GM21786 (cell line): ENCODE results near the gene PBX1.
"Not testable (repeated sequence)": the region's sequence is repeated elsewhere in the genome, so short reads cannot be mapped to it uniquely, and the experiment has no call there.

Source experiments
- ATAC-seq: cut with Tn5 transposase; IDR thresholded peaks from one replicate; pipeline ENCODE4 v1.9.1; 2021; ENCODE audit not compliant: unreplicated experiment

Gene PBX1

DNA sequence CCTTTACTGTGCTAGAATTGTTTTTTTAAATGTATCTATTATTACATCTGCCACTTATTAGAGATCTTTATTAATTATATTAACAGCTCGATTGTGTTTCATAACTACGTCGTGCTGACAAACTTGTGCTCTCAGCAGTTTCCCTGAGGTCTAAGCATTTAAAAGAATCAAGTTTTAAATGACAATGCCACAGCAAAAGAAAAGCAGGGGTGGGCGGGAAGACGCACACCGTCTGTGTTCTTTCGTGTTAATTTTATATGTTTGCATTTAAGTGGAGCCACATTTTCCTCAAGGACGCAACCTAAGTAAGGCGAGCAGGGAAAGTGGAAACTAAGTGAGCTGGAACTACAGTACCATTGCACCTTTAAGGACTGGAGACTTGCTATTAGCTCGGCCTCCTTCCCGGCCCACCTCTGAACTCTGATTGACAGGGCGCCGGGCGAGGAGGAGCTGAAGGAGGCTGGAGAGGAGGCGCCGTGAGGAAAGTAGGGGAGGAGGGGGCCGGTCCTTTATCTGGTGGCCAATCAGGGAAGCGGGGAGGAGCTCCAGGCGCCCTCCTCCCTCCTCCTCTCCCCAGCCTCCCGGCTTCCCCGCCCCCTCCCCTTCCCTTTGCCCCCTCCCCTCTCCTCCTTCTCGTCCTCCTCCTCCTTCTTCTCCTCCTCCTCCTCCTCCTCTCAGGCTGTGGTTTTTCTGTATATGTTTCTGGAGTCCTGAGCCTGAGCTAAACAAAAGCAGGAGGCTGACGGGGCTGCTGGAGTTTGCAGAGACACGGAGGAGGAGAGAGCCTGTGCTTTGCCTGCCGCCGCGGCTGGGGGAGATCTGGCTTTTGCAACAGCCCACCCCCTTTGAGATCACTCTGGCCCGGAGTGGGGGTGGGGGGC is at the start of gene PBX1:
TSS of gene PBX1 (plus strand) at position 724 of the 881 bp plus-strand sequence.
- ATAC-seq, result peak; percentile 100

DNA sequence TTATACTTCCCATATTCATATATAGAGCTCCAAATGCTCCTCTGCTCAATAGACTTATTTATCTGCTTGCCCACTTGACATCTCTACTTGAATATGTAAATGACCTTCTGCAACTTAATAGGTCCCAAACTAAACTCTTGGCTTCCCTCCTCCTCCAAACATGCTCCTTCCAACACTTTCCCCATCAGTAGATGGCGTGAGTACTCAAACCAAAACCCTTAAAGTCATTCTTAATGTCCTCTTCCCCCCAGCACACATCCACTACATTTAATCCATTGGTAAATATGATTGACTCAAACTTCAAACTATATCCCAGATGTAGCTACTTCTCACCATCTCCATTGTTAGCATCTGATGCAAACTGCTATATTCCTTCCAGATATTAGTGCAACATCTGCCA is 48.5 kb upstream of the PBX1 start:
- no peak for ATAC-seq

DNA sequence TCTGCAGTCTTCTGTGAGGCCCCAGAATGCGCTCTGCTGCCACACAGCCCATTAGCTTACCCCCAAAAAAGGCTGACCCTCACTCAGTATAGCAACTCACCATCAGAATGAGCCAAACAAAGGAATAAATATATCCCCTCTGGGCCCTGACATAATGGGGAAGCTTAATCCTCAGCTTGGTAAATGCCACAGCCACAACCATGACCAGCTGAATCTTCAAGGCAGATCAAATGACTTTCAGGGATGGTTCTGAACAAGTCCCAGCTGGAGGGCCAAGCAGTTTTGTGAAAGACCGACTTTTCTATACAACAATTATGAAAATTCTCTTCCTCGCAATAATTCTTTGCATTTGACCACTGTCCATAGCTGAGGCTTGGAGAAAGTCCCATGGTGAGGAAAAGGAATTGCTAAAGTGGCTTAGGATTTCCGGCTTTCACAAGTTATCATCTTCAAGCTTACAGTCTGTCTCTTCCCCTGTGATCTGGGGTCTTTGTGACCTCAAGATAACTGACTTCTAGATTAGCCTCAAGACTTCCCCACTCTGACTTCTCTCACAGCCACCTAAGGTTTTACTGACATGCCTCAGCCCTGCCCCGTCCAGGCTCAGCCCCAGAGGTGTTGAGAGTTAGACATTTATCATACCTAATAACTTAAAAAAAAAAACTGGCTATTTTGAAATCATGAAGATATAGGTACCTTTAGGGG is 47.8 kb upstream of the PBX1 start:
- ATAC-seq, result no peak

DNA sequence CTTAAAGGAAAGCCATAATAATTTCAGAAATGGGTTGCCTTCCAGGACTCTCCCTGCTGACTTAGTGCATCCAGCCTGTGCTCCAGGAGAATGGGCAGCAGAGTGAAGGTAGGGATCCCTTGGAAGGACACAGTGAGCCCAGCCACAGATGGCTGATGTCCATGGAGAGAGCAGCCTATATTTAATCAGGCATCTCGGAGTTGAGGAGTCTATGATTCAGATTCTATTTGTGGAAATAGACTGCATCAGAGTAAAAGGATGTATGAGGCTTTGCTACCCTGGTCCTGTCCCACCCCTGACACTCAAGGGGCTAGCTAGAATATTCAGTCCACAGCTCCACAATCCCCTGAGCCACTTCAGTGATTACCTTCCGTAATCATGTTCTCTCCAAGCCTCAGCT is 43.8 kb upstream of the PBX1 start:
- no peak for ATAC-seq

DNA sequence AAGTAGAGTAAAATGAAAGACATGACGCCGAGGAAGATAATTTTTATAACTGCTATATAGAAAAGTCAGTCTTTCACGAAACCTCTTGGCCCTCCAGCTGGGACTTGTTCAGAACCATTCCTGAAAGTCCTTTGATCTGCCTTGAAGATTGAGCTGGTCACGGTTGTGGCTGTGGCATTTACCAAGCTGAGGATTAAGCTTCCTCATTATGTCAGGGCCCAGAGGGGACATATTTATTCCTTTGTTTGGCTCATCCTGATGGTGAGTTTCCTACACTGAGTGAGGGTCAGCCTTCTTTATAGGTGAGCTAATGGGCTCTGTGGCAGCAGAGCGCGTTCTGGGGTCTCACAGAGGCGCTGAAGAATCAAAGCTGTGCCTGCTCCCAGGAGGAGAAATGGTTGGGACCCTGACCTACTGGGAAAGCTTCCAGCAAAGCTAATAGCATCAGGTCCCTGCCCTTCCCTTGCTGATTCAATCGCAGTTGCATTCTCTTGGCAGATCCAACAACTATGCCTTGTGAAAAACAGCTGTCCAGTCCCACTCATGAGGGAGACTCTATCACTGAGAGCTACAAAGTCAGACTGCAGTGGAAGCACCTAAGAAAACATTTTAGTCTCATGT is 43.2 kb upstream of the PBX1 start:
- ATAC-seq, result no peak

DNA sequence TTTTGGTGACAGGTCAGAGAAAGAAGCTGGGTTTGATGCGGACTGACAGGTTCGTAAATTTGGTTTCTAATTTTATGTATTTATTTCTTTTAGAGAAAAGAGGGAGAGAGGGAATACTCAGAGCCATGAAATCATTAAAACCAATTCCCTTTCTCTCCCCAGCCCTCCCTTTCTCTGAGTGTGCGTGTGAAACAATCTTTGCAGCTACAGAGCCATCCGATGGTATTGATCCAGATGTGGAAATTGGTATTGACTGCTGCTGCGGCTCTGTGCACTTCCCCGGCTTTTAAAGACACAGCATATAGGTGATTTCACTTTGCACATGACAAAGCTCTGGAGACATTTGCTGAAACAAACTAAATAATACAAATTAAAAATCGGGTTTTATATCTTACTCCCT is 42.4 kb upstream of the PBX1 start:
- no peak for ATAC-seq

DNA sequence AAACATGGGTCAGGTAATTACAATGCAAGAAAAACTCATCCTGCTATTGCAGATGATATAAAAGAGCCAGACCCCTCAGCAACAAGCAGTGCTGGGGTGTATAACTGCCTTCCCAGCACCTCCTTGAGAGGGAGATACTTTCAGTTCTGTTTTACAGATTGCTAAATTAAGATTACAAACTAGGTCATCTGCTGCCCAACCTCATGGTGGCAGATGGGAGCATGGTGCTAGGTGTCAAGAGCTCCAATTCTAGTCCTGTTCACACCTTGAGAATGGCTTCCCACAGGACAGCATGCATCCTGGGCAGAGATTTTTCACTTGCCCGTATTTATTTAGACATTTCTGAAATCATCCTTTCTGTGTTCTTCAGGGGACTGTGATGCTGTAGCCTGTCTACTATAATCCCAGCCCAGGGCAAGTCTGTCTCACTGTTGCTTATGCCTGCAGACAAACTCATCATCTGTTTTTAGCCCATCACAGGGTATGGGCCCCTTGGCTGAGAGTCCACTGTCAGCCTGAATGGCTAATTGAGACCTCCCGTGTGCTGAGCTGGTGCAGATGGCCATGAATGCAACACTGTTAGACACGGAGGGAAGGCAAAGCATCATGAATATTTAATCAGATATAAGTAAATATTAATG is 40.2 kb upstream of the PBX1 start:
- no peak for ATAC-seq

DNA sequence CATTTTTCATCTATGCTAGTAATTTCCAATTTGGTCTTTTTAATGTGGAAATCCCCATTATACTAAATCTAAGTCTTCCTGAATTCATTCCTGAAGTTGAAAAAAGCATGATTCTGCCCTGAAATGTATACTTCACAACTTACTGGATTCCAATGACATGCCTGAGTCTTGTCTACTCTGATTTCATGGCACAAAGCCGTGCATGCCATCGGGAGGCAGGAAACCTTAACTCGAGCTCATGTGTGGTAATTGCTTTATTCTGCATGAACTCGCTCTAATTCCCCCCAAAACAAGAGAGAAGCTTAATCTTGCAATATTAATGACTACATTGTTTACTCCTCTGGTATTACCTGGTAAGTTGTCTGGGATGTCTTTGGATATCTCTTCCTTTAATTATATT is 39.6 kb upstream of the PBX1 start:
- ATAC-seq, result no peak

DNA sequence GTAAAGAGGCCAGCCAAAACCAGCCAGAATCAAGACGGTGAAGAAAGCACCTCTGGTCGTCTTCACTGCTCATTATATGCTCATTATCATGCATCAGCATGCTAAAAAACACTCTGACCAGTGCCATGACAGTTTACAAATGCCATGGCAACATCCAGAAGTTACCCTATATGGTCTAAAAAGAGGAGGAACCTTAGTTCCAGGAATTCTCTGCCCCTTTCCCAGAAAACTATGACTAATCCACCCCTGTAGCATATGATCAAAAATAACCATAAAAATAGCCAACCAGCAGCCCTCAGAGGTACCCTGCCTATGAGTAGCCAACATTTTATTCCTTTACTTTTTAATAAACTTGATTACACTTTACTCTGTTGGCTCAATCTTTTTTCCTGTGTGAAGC is 34.2 kb upstream of the PBX1 start:
- ATAC-seq, result no peak

DNA sequence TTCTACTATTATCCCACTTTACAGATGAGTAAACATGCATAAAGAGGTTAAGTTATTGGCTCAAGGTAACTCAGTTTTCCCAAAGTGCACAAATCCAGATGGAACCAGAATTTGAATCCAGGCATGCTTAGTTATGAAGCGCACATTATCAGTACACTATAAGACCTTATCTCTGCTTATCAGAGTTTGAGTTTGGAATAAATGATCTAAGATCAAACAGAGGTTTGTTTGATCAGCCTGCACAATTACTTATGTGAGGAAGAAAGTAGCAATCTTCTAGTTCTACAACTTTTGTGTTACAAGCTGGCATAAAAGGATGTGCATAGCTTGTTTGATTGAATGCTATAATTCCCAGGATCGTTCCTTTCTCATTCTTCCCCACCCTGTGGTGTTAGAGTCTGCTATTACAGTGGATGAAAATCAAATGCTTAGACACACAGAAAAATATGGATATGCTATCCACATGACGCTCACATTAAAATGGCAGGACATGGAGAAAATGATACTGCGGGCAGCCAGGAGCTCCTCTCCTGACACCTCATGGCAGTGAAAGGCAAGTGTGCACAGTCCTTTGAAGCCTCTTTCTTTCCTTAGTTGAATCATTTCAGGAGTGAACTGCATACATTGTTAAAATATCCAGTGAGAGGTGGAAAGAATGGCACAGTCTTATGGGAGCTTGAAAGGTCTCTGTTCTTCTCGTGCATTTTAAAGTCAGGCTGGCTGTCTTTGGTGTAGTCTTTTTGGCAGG is 23.9 kb upstream of the PBX1 start:
- ATAC-seq, result no peak

DNA sequence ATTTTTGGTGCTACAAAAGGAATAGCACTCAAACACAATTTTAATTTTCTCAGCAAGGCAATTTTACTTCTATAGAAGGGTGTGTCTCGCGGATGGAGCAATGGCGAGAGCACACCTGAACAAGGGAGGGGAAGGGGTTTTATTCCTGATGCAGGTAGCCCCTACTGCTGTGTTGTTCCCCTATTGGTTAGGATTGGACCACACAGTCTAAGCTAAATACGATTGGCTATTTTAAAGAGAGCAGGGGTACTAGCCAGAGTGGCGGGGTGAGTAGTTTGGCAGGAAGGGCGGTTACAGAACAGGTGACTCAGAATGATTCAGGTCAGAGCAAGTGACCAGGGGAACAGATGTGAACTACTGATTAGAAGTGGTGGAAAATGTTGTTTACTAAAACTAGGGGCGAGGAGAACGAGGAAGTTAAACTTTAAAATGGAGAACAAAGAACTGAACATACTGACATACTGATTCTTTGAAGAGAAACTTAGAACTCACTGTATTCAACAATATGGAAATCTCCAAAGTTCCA is 6.5 kb upstream of the PBX1 start:
- ATAC-seq, result not testable (repeated sequence)

DNA sequence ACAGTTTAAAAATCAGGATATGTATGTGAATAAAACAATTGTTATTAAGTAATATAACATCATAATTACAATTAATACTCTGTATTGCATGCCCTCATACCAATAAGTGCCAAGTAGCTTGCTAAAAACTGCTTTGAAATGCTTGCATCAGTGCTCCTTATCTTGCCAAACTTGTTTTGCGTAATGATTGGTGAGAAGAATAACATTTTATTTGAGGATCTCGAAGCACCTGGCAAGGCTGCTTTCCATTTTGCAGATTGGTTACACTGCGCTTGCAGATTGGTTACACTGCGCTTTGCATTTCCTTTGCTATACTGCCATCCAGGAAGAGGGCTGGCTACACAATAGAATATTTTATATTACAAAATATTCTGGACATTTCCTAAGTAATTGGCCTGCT is 1.7 kb upstream of the PBX1 start:
- no peak for ATAC-seq

DNA sequence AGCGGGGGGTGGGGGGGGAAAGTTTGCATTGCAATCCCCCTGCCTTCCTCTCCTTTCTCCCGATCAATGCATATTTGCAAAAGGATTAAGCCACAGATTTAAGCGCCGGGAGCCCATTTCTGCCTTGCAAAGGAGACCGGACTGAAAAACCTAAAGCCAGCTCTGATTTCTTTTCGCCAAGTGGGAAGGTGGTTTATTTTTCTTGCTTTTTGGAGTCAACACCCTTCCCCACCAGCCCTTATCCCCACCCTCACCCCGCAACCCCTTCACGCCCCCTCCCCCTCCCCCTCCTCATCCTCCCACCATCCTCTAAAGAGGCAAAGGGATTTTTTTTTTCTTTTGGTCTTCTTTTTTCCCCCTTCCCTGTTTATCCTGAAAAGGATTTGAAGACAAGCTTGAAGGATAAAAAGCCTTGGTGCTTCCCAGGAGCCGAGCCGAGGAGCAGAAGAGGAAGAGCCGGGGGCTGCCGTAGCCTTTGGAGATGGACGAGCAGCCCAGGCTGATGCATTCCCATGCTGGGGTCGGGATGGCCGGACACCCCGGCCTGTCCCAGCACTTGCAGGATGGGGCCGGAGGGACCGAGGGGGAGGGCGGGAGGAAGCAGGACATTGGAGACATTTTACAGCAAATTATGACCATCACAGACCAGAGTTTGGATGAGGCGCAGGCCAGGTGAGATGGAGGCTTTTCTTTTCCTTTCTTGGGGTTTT is 513 bp downstream of the PBX1 start:
- no peak for ATAC-seq

DNA sequence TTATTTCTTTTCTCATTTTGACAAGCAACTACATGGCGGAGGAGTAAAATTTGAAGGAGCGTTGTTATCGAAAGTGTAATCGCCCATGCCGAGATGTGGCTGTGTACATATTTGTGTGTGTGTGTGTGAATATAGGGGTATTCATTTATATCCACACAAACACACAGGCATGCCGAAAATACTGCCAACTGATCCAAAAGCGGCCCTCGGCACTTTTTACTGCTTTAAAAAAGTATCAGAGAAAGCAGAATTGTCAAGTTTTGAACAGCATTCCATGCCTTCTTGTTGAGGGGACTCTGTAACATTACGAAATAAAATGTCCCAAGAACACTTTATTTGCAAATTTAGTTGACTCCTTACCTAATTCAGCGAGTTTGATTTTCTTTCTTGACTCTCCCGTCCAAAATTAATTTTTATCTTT is 1.1 kb downstream of the PBX1 start:
- ATAC-seq, result no peak

DNA sequence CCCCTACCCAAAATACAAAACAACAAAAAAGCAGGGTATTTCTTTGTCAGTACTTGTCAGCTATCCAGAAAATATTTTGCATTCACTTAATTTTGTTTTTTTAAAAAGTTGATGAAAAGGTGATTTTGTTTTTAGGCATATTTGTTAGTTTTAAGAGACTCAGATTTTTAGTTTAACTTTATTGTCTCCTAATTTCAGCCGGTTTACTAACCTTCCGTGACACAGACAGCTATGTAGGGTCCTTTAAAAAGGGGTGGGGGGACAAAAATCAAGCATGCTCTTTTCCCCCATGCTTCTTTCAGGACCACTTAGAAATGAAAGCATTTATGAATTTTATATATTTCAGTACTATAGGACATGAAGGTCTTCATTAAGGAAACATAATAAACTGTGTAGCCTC is 1.6 kb downstream of the PBX1 start:
- no peak for ATAC-seq

DNA sequence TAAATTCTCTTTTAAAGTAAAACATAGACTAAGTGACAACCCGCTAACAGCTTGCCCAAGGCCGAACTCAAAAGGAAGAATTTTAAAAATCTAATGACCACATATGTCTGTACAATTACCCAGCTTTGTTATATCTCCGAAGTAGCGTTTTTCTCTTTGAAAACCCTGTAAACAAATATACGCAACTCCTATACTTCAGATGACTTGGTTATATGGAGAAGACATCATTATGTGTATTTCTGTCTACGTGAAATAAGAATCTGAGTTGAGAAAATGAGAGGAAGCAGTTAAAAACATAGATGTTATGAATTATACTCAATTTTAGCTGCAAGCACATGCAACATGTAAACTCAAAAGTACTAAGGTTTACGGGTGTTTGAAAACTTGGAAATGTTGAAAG is 2.0 kb downstream of the PBX1 start:
- ATAC-seq, result no peak

DNA sequence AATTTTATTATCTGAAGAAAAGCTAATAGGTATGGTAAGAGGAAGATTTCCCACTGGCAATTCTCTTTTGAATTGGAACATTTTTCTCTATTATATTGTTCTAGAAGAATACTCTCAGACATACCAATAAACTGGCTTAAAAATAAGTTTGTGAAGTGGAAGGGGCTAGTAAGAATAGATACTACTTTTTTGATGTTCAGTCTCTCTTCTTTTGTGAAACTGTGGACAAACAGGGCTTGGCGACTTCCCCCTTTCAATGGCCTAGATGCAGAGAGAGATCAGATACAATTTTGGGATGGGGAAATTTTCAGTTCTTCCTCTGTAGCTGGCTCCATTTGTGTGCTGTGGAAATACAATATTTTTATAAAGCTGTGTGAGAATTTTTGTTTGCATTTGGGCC is 2.5 kb downstream of the PBX1 start:
- ATAC-seq, result no peak

DNA sequence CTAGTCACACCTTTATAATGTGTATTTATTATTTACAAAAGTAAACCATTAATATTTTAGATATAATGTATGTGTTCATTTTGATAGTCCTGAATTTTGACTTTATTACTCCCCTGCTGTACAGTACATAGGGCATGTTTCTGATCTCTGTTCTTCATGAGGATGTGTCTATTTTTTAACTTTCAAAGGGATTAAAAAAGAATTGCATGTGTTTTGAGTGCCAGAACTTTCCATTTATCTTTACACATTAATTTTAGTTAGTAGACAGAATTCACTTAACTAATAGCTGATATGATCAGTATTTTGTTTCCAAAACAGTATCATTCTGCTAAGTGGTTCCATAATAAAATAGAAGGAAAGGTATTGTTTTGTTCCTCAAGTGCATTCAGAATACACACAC is 3.1 kb downstream of the PBX1 start:
- no peak for ATAC-seq

DNA sequence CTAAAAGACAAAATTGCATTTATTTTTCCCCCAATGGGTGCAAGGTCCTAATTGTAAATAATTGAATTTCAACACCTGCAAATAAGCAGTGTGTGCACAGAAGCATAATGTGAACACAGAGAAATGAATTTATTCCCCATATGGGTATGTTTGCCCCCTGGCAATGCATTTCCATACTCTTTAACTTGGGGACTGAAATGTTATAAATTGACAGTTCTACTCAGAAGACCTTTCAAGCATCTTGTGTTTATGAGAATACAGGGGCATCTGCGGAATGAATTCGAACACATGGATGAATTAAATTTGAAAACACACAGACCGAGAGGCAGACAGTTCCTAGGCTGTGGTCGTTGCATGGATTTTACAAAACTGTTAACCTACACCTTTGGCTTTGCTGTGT is 3.5 kb downstream of the PBX1 start:
- ATAC-seq, result no peak

DNA sequence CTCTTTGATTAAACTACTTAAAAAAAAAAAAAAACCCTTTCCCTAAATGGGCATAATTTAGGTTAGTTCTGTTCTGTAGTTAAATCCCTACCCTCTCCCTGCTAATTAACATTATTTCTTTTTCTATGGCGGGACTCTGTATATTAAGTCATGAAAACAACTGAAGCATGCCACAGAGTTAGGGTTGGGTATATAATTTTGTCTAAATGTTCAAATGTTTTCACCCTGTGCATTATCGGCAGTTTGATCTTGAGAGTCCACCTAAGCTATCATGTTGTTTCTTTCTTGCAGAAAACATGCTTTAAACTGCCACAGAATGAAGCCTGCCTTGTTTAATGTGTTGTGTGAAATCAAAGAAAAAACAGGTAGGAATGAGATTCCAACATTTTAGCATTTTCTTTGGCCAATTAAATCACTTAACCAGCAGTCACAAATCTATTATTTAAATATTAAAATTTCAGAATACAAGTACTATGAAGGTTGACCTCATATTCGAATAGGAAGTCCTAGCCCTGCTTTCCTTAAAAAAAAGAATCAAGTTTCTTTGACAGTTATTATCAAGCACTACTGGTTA is 4.0 kb downstream of the PBX1 start:
- ATAC-seq, result no peak
